ENCODE results near the gene COL5A1. TPM values are rescaled to one million over a fixed set of nuclear protein-coding genes. Genes with fewer than 3 reads are reported as not detected.

Gene COL5A1
- total and polyA plus RNA-seq, 11 donors: 7.6 to 91.3 (median 13.4) TPM

- TF ChIP-seq, protein P1, sequence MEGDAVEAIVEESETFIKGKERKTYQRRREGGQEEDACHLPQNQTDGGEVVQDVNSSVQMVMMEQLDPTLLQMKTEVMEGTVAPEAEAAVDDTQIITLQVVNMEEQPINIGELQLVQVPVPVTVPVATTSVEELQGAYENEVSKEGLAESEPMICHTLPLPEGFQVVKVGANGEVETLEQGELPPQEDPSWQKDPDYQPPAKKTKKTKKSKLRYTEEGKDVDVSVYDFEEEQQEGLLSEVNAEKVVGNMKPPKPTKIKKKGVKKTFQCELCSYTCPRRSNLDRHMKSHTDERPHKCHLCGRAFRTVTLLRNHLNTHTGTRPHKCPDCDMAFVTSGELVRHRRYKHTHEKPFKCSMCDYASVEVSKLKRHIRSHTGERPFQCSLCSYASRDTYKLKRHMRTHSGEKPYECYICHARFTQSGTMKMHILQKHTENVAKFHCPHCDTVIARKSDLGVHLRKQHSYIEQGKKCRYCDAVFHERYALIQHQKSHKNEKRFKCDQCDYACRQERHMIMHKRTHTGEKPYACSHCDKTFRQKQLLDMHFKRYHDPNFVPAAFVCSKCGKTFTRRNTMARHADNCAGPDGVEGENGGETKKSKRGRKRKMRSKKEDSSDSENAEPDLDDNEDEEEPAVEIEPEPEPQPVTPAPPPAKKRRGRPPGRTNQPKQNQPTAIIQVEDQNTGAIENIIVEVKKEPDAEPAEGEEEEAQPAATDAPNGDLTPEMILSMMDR (IDR thresholded peaks at IDR 0.05): no peak
- no peak for TF ChIP-seq POLR2A (IDR thresholded peaks at IDR 0.05)
- H3K4me1 ChIP-seq: peaks cover 0 to 43% (median 22%) of the 10 kb centered on the region in 12 donors
- H3K4me3 ChIP-seq: no peak overlapping the region
- intact Hi-C loops (cut with DNase I): no loop called here
- 83 to 90% (median 85%) methylated on average over 20 of the region's 20 CpGs for WGBS, 4 donors
- ATAC-seq (no peak), DNase-seq (peak in 2 of 5 donors; percentile 19 to 53)
- H3K27me3 ChIP-seq: no peaks in the 10 kb centered on the region
- H3K9me3 ChIP-seq: peaks cover 0 to 8% (median 0%) of the 10 kb centered on the region in 12 donors
- H3K27ac ChIP-seq: peak overlapping the region in 1 of 12 donors; percentile 86
- H3K36me3 ChIP-seq: no peaks in the 10 kb centered on the region
Observed at GRCh38 chr9:134657666-134658377, 16.2 kb downstream of the COL5A1 start.

DNA sequence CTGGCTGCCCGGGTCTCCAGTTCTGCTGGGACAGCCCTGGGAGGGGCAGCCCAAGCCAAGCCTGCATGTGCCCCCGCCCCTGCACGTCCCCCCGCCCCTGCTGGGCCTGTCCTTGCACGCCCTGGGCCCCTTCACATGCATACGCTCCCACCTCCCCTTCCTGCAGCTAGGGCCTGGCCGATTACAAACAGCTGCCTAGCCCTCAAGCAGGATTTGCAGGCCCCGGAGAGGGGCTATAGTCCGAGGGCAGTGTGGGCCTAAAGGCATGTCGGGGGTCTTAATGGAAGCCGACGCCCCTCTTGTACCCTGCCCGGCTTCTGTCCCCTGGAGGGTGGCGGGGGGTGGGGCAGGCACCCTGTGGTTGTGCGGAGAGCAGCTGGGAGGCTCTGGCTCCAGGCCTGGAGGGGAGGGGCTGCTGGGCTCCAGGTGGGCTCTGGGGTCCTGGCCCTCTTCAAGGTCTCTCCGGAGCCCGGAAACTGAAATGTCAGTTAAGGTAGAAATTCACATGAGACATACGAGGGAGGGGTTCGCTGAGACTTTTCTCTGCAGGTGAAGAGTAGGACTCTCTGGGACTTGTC, 16.9 kb downstream of the COL5A1 start:
- ATAC-seq: no peak
- intact Hi-C loops (cut with DNase I): no loop called here
- DNase-seq: peak in 2 of 5 donors; percentile 12 to 54
- Histone ChIP-seq H3K4me1 (peaks cover 0 to 43% (median 27%) of the 10 kb centered on the region in 12 donors), H3K9me3 (peaks cover 0 to 8% (median 0%) of the 10 kb centered on the region in 12 donors), H3K27me3 (no peaks in the 10 kb centered on the region), H3K27ac (peak overlapping the region in 1 of 12 donors; percentile 86), H3K36me3 (no peaks in the 10 kb centered on the region), H3K4me3 (no peak overlapping the region)
- TF ChIP-seq POLR2A (IDR thresholded peaks at IDR 0.05): no peak
- TF ChIP-seq, protein P1 (IDR thresholded peaks at IDR 0.05): no peak
- whole genome bisulfite sequencing, 4 donors: 78 to 85% (median 83%) methylated on average over 14 to 19 of the region's 19 CpGs

DNA sequence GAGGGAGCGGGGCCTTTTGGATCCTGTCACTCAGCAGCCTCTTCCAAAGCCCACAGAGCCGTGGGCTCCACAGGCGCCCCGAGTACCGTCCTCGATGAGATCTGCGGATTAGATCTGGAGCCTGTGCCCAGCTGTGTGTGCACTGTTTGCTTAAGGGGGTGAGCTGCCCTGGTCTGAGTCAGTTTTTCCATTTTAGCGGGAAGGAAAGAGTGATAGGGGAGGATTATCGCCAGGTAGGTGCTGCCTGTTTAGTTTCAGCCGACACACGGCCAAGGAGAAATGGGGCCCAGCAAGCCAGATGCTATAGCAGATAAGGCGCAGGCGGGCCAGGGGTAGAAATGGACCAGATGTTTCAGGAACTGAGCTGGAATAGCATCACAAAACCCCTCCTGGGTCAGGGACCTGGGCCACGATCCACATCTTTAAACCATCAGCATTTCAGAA, 18.1 kb downstream of the COL5A1 start:
- no peak for TF ChIP-seq POLR2A (IDR thresholded peaks at IDR 0.05)
- TF ChIP-seq, protein P1 (IDR thresholded peaks at IDR 0.05): no peak
- DNase-seq (peak in 1 of 5 donors; percentile 46), ATAC-seq (no peak)
- intact Hi-C loops (cut with DNase I): no loop called here
- Histone ChIP-seq H3K4me1 (peaks cover 0 to 52% (median 28%) of the 10 kb centered on the region in 12 donors), H3K36me3 (no peaks in the 10 kb centered on the region), H3K9me3 (peaks cover 0 to 8% (median 0%) of the 10 kb centered on the region in 12 donors), H3K27me3 (no peaks in the 10 kb centered on the region), H3K4me3 (no peak overlapping the region), H3K27ac (peak overlapping the region in 1 of 12 donors; percentile 86)
- 72 to 77% (median 75%) methylated on average over 12 to 14 of the region's 14 CpGs for WGBS, 4 donors

- no peak for TF ChIP-seq POLR2A (IDR thresholded peaks at IDR 0.05)
- TF ChIP-seq, protein P1 (IDR thresholded peaks at IDR 0.05): peak in 8 of 12 donors; percentile 8 to 43 (median 35)
- Histone ChIP-seq H3K27ac (peak overlapping the region in 1 of 12 donors; percentile 86), H3K4me1 (peaks cover 0 to 52% (median 28%) of the 10 kb centered on the region in 12 donors), H3K36me3 (no peaks in the 10 kb centered on the region), H3K4me3 (no peak overlapping the region), H3K27me3 (no peaks in the 10 kb centered on the region), H3K9me3 (peaks cover 0 to 8% (median 0%) of the 10 kb centered on the region in 12 donors)
- DNase-seq (peak in 1 of 5 donors; percentile 10), ATAC-seq (no peak)
- intact Hi-C loops (cut with DNase I): no loop called here
- 97 to 100% (median 99%) methylated on average over 1 of the region's 1 CpG for WGBS, 4 donors
Observed at GRCh38 chr9:134660407-134660806, 18.8 kb downstream of the COL5A1 start.

Data from heart left ventricle (tissue), 16 donors.